ENCODE results near the gene ETV3.
"Not testable (repeated sequence)": the region's sequence is repeated elsewhere in the genome, so short reads cannot be mapped to it uniquely, and the experiment has no call there.

ETV3 gene

GRCh38 chr1:157112186-157112867, 25.9 kb downstream of the ETV3 start:
- no peak for DNase-seq (ENCODE audit: low read depth)

GRCh38 chr1:157111396-157112165, 26.6 kb downstream of the ETV3 start:
- no peak for DNase-seq (ENCODE audit: low read depth)

GRCh38 chr1:157110686-157111085, 27.5 kb downstream of the ETV3 start:
- no peak for DNase-seq (ENCODE audit: low read depth)

- DNase-seq (ENCODE audit: low read depth) = no peak
These were observed 28.2 kb downstream of the ETV3 start for GRCh38 chr1:157110003-157110402.

- no peak for DNase-seq (ENCODE audit: low read depth)
These were observed 29.7 kb downstream of the ETV3 start for GRCh38 chr1:157108448-157108847.

GRCh38 chr1:157107702-157108101, 30.5 kb downstream of the ETV3 start:
- DNase-seq (ENCODE audit: low read depth) = no peak

- no peak for DNase-seq (ENCODE audit: low read depth)
These were observed 31.4 kb downstream of the ETV3 start for GRCh38 chr1:157106813-157107189.

GRCh38 chr1:157105988-157106812, 32.0 kb downstream of the ETV3 start:
- DNase-seq (ENCODE audit: low read depth) = no peak

GRCh38 chr1:157105298-157105987, 32.8 kb downstream of the ETV3 start:
- DNase-seq (ENCODE audit: low read depth) = no peak

- no peak for DNase-seq (ENCODE audit: low read depth)
These were observed 33.4 kb downstream of the ETV3 start for GRCh38 chr1:157104598-157105293.

GRCh38 chr1:157103268-157103667, 34.9 kb downstream of the ETV3 start:
- no peak for DNase-seq (ENCODE audit: low read depth)

- no peak for DNase-seq (ENCODE audit: low read depth)
These were observed 37.0 kb downstream of the ETV3 start for GRCh38 chr1:157101149-157101548.

- no peak for DNase-seq (ENCODE audit: low read depth)
These were observed 38.6 kb downstream of the ETV3 start, which contains the start of gene ETV3L for GRCh38 chr1:157099633-157100009. ETV3L (minus strand) TSS chr1:157099808; CDS start chr1:157099523, 285 bp downstream.

- DNase-seq (ENCODE audit: low read depth) = not testable (repeated sequence)
These were observed 39.1 kb downstream of the ETV3 start for GRCh38 chr1:157098987-157099632.

GRCh38 chr1:157098519-157098918, 39.7 kb downstream of the ETV3 start:
- no peak for DNase-seq (ENCODE audit: low read depth)

GRCh38 chr1:157097692-157098091, 40.5 kb downstream of the ETV3 start:
- no peak for DNase-seq (ENCODE audit: low read depth)

- DNase-seq (ENCODE audit: low read depth) = no peak
These were observed 41.3 kb downstream of the ETV3 start for GRCh38 chr1:157096881-157097280.

GRCh38 chr1:157095551-157095950, 42.6 kb downstream of the ETV3 start:
- no peak for DNase-seq (ENCODE audit: low read depth)

- DNase-seq (ENCODE audit: low read depth) = no peak
These were observed 43.1 kb downstream of the ETV3 start for GRCh38 chr1:157095091-157095490.

- no peak for DNase-seq (ENCODE audit: low read depth)
These were observed 45.4 kb downstream of the ETV3 start for GRCh38 chr1:157092831-157093230.
